Measurements from ENCODE around the gene FGD4. TPM values are rescaled to one million over a fixed set of nuclear protein-coding genes. Genes with fewer than 3 reads are reported as not detected.

FGD4 gene
- total RNA-seq, 4 donors from 2014 or later, result 21.4 to 33.0 (median 26.9) TPM

DNA sequence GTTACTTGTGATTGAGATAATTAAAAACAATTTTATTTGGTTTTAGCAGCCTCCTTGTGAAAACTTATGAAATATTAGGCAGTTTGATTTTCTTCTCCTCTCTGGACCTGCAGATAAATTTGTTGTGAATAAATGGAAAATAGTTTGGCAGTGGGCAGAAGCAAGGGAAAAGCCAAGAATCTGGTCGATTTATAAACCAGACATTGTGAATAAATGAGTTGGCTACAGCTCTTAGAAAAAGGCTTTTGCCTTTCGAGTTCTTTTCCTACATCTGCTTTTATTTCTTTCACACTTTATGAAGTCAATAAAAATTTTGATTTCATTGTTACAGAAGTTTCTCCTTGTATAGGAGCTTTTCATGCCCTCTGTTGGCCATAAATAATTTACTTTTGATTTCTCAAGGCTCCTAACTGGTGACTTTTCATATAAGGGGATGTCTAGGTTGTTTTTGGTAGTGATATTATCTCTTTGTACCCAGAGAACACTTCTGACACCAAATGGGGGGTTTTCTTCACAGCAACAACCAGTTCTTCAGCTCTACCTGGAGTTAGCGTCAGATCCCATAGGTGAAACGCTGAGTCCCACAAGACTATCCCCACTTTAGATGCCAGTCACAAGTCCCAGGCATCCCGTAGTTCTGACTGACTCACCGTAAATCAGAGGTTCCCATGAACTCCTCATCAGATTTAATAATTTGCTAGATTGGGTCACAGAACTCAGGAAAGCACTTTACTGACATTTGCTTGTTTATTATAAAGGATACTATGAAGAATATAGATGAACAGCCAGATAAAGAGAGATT lies 143.3 kb downstream of the FGD4 start:
- Histone ChIP-seq H3K27ac (replicated peaks in 1 of 4) (peak overlapping the region; percentile 8 to 62 (median 37)), H3K27me3 (no peaks in the 10 kb centered on the region), H3K9me3 (no peaks in the 10 kb centered on the region), H3K36me3 (no peaks in the 10 kb centered on the region), H3K4me3 (no peak overlapping the region), H3K4me1 (peaks cover 48 to 66% (median 55%) of the 10 kb centered on the region in 4 donors)
- whole genome bisulfite sequencing, result 71% methylated on average over 6 of the region's 6 CpGs
- DNase-seq (ENCODE audit: extremely low spot score), result no peak
- intact Hi-C loops (cut with DNase I), result no loop called here
- TF ChIP-seq POLR2A (IDR thresholded peaks at IDR 0.05; ENCODE audit: low read depth) (no peak), POLR2AphosphoS5 (IDR thresholded peaks at IDR 0.05) (no peak)

DNA sequence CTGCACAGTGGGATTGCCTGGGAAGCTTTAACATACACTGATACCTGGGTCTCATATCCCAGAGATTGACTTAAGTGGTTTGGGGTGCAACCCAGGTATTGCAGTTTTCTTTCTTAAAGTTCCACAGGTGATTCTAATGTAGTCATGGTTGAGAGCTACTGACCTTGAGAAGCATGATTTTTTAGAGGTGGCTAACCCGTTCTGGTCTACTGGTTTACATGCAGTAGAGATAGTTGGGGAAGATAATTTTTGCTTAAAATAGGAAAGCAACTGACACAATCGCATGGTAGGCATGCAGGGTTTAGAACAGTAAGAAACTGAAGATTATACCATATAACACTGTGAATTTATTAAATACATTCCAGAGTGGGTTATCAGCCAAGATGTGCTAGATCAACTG lies 145.5 kb downstream of the FGD4 start:
- H3K36me3 ChIP-seq, result no peaks in the 10 kb centered on the region
- no peaks in the 10 kb centered on the region for H3K9me3 ChIP-seq
- H3K27ac ChIP-seq (replicated peaks in 1 of 4), result no peak overlapping the region
- WGBS, result 100% methylated on average over 2 of the region's 2 CpGs
- intact Hi-C loops (cut with DNase I), result no loop called here
- H3K27me3 ChIP-seq, result no peaks in the 10 kb centered on the region
- no peak for DNase-seq (ENCODE audit: extremely low spot score)
- H3K4me3 ChIP-seq, result no peak overlapping the region
- TF ChIP-seq POLR2AphosphoS5 (IDR thresholded peaks at IDR 0.05) (no peak), EP300 (IDR thresholded peaks at IDR 0.05) (no peak), POLR2A (IDR thresholded peaks at IDR 0.05; ENCODE audit: low read depth) (no peak)
- TF ChIP-seq, protein P1, sequence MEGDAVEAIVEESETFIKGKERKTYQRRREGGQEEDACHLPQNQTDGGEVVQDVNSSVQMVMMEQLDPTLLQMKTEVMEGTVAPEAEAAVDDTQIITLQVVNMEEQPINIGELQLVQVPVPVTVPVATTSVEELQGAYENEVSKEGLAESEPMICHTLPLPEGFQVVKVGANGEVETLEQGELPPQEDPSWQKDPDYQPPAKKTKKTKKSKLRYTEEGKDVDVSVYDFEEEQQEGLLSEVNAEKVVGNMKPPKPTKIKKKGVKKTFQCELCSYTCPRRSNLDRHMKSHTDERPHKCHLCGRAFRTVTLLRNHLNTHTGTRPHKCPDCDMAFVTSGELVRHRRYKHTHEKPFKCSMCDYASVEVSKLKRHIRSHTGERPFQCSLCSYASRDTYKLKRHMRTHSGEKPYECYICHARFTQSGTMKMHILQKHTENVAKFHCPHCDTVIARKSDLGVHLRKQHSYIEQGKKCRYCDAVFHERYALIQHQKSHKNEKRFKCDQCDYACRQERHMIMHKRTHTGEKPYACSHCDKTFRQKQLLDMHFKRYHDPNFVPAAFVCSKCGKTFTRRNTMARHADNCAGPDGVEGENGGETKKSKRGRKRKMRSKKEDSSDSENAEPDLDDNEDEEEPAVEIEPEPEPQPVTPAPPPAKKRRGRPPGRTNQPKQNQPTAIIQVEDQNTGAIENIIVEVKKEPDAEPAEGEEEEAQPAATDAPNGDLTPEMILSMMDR (IDR thresholded peaks at IDR 0.05), result no peak
- peaks cover 64 to 83% (median 77%) of the 10 kb centered on the region in 4 donors for H3K4me1 ChIP-seq

DNA sequence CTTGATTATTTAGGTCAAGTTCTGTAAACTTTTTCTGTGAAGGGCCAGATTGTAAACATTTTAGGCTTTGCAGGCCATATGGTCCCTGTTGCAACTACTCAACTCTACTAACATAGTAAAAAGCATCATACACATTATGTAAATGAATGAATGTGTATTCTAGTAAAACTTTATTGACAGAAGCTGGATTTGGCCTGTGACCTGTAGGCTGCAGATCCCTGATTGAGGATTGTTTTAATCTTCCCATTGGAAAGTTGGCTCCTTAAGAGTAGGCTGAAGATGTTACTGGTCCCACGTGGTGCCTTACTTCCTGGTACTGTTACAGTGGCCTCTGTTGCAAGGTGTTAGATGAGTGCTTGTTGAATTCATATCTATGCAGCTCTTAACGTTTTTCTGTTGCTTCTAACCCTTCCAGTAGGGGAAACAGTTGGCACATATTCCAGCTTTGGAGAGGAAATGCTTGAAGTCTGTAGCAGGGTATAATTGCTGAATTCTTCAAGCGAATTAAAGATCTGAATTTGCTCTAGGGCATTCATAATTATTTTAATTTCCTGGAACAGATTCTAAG lies 146.1 kb downstream of the FGD4 start:
- no peaks in the 10 kb centered on the region for H3K27me3 ChIP-seq
- 34% methylated on average over 3 of the region's 3 CpGs for WGBS
- H3K4me1 ChIP-seq, result peaks cover 69 to 88% (median 79%) of the 10 kb centered on the region in 4 donors
- H3K9me3 ChIP-seq, result no peaks in the 10 kb centered on the region
- H3K36me3 ChIP-seq, result no peaks in the 10 kb centered on the region
- TF ChIP-seq, protein P1 (IDR thresholded peaks at IDR 0.05), result no peak
- TF ChIP-seq EP300 (IDR thresholded peaks at IDR 0.05) (no peak), POLR2AphosphoS5 (IDR thresholded peaks at IDR 0.05) (no peak), POLR2A (IDR thresholded peaks at IDR 0.05; ENCODE audit: low read depth) (no peak)
- no peak overlapping the region for H3K27ac ChIP-seq (replicated peaks in 1 of 4)
- DNase-seq (ENCODE audit: extremely low spot score), result no peak
- no peak overlapping the region for H3K4me3 ChIP-seq
- intact Hi-C loops (cut with DNase I), result no loop called here

DNA sequence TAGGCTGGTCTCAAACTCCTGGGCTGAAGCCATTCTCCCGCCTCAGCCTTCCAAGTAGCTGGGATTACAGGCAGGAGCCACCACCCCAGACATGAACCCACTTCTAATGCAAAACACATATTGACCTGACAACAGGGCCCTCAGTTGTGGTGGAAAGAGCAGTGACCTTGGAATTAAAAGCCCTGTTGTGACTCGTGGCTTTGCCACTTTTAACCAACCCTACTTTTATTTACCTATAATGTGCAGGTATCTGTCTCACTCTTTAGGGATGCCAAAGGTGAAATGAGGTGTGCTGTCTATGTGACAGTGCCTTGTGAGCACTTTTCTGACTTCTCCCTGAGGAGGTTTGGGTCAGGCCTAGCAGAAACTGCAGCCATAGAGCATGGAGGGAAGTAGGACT lies 146.9 kb downstream of the FGD4 start:
- H3K4me3 ChIP-seq, result no peak overlapping the region
- H3K27ac ChIP-seq (replicated peaks in 1 of 4), result peak overlapping the region in 1 of 4 donors; percentile 2
- H3K9me3 ChIP-seq, result no peaks in the 10 kb centered on the region
- WGBS, result 74% methylated on average over 2 of the region's 2 CpGs
- intact Hi-C loops (cut with DNase I), result no loop called here
- no peaks in the 10 kb centered on the region for H3K27me3 ChIP-seq
- H3K36me3 ChIP-seq, result no peaks in the 10 kb centered on the region
- peaks cover 71 to 86% (median 76%) of the 10 kb centered on the region in 4 donors for H3K4me1 ChIP-seq
- TF ChIP-seq EP300 (IDR thresholded peaks at IDR 0.05) (no peak), POLR2AphosphoS5 (IDR thresholded peaks at IDR 0.05) (no peak), POLR2A (IDR thresholded peaks at IDR 0.05; ENCODE audit: low read depth) (no peak)
- TF ChIP-seq, protein P1 (IDR thresholded peaks at IDR 0.05), result no peak
- no peak for DNase-seq (ENCODE audit: extremely low spot score)

DNA sequence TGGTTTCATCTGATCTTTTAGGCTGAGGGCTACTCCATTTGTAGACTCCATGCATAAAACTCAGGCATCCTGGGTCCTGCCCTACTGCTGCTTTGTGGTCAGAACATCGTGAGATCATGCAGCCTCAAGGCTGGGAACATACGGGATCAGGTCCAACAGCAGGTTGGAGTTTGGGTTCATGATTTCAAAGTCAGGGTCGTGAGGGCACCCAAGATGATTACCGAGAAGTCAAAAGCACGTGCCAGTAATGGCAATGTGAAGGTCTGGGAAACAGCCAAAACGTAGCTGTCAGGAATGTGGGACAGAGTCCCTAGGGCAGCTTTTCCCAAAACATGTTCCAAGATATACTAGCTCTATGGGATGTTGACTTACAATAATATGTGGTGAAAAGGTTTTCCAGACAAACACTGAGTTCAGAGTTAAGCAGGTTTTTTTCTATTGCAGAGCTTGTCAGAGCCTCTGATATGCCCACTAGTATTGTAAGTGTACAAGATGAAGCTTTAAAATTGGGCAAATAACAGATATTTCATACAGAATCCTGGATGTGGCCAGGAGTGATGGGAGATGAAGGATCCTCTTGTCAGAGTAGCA lies 149.4 kb downstream of the FGD4 start:
- Histone ChIP-seq H3K4me3 (peak overlapping the region in 1 of 4 donors; percentile 1), H3K27ac (replicated peaks in 1 of 4) (peak overlapping the region; percentile 58 to 78 (median 66)), H3K9me3 (no peaks in the 10 kb centered on the region), H3K36me3 (no peaks in the 10 kb centered on the region), H3K27me3 (no peaks in the 10 kb centered on the region), H3K4me1 (peaks cover 49 to 66% (median 53%) of the 10 kb centered on the region in 4 donors)
- WGBS, result 28% methylated on average over 6 of the region's 6 CpGs
- TF ChIP-seq EP300 (IDR thresholded peaks at IDR 0.05) (peak; percentile 32), POLR2AphosphoS5 (IDR thresholded peaks at IDR 0.05) (peak; percentile 45 to 53), POLR2A (IDR thresholded peaks at IDR 0.05; ENCODE audit: low read depth) (no peak)
- intact Hi-C loops (cut with DNase I), result no loop called here
- DNase-seq (ENCODE audit: extremely low spot score), result no peak
